OCI-LY1 (cell line): ENCODE data around the gene NKX2-1.

Source experiments
- H2AFZ ChIP-seq: fragments of 200-600 bp; sonication (generic), shearing (Covaris generic); 2 replicates; pipeline ENCODE4 v1.6.0; 2014; ENCODE audit warnings: antibody characterized with exemption, mild to moderate bottlenecking, low read length
- H3F3A ChIP-seq: fragments of 200-600 bp; sonication (generic), shearing (Covaris generic); 2 replicates; pipeline ENCODE4 v1.6.0; 2014; ENCODE audit warnings: mild to moderate bottlenecking, antibody characterized with exemption, low read length, moderate library complexity; ENCODE audit not compliant: insufficient read depth
- H3K27ac ChIP-seq: fragments of 200-600 bp; sonication (generic); 2 replicates; pipeline ENCODE4 v1.5.1; 2014; ENCODE audit warnings: low read length, mixed run types, mild to moderate bottlenecking, low read depth; ENCODE audit not compliant: poor library complexity, severe bottlenecking
- H3K27me3 ChIP-seq: fragments of 200-600 bp; sonication (generic); 2 replicates; pipeline ENCODE4 v1.6.0; 2014; ENCODE audit warnings: antibody characterized with exemption, mild to moderate bottlenecking, low read length, moderate library complexity; ENCODE audit not compliant: insufficient read depth
- H3K36me3 ChIP-seq: fragments of 200-600 bp; sonication (generic); 2 replicates; pipeline ENCODE4 v1.6.1; 2014; ENCODE audit warnings: mild to moderate bottlenecking, antibody characterized with exemption, low read length, moderate library complexity, mixed read lengths; ENCODE audit not compliant: insufficient read depth
- H3K4me1 ChIP-seq: fragments of 200-600 bp; sonication (generic); 2 replicates; pipeline ENCODE4 v1.5.1; 2014; ENCODE audit warnings: mild to moderate bottlenecking, low read length, moderate library complexity; ENCODE audit not compliant: insufficient read depth, severe bottlenecking
- H3K4me2 ChIP-seq: fragments of 200-600 bp; sonication (generic), shearing (Covaris generic); 2 replicates; pipeline ENCODE4 v1.6.1; 2014; ENCODE audit warnings: low read length
- H3K4me3 ChIP-seq: fragments of 200-600 bp; sonication (generic); 2 replicates; pipeline ENCODE4 v1.5.1; 2014; ENCODE audit warnings: low read length, low read depth, mild to moderate bottlenecking, mixed read lengths; ENCODE audit not compliant: poor library complexity, severe bottlenecking
- H3K79me2 ChIP-seq: fragments of 200-600 bp; shearing (Covaris generic); 2 replicates; pipeline ENCODE4 v1.6.1; 2016; ENCODE audit warnings: mixed run types, low read length, mixed read lengths; ENCODE audit not compliant: insufficient read depth
- H3K9ac ChIP-seq: fragments of 200-600 bp; sonication (generic), shearing (Covaris generic); 2 replicates; pipeline ENCODE4 v1.6.1; 2014; ENCODE audit warnings: mild to moderate bottlenecking, low read length, mixed read lengths
- H3K9me2 ChIP-seq: fragments of 200-600 bp; sonication (generic), shearing (Covaris generic); 2 replicates; pipeline ENCODE4 v1.6.1; 2014; ENCODE audit warnings: low read depth, mild to moderate bottlenecking, low read length, mixed read lengths
- H3K9me3 ChIP-seq: fragments of 200-600 bp; shearing (Covaris generic); 2 replicates; pipeline ENCODE4 v1.6.1; 2014; ENCODE audit warnings: low read length, mixed read lengths
- H4K20me1 ChIP-seq: fragments of 200-600 bp; sonication (generic), shearing (Covaris generic); 2 replicates; pipeline ENCODE4 v1.6.0; 2016; ENCODE audit warnings: mild to moderate bottlenecking, low read length; ENCODE audit not compliant: insufficient read depth
- EZH2 ChIP-seq: fragments of 200-600 bp; sonication (generic), shearing (Covaris generic); IDR thresholded peaks from 2 replicates; pipeline ENCODE4 v1.8.0; 2017; ENCODE audit warnings: borderline replicate concordance, mixed run types, mild to moderate bottlenecking, antibody characterized with exemption, low read length, moderate library complexity, mixed read lengths
- TF ChIP-seq, protein P1 (sequence below): fragments of 200-600 bp; sonication (generic), shearing (Covaris generic); IDR thresholded peaks from 2 replicates; pipeline ENCODE4 v1.5.1; 2017; ENCODE audit warnings: mild to moderate bottlenecking, antibody characterized with exemption, low read length, moderate library complexity, mixed read lengths

The NKX2-1 gene

GRCh38 chr14:36506732-36507614 lies 13.1 kb downstream of the NKX2-1 start:
- no peaks in the 10 kb centered on the region for H3K9me3 ChIP-seq
- no peak overlapping the region for H3K27ac ChIP-seq
- TF ChIP-seq, protein P1, sequence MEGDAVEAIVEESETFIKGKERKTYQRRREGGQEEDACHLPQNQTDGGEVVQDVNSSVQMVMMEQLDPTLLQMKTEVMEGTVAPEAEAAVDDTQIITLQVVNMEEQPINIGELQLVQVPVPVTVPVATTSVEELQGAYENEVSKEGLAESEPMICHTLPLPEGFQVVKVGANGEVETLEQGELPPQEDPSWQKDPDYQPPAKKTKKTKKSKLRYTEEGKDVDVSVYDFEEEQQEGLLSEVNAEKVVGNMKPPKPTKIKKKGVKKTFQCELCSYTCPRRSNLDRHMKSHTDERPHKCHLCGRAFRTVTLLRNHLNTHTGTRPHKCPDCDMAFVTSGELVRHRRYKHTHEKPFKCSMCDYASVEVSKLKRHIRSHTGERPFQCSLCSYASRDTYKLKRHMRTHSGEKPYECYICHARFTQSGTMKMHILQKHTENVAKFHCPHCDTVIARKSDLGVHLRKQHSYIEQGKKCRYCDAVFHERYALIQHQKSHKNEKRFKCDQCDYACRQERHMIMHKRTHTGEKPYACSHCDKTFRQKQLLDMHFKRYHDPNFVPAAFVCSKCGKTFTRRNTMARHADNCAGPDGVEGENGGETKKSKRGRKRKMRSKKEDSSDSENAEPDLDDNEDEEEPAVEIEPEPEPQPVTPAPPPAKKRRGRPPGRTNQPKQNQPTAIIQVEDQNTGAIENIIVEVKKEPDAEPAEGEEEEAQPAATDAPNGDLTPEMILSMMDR: no peak
- TF ChIP-seq EZH2: no peak
- H3K4me2 ChIP-seq: no peak overlapping the region
- H2AFZ ChIP-seq: no peak overlapping the region
- no peaks in the 10 kb centered on the region for H3K27me3 ChIP-seq
- no peaks in the 10 kb centered on the region for H3K36me3 ChIP-seq
- no peak overlapping the region for H3K4me3 ChIP-seq
- H3K9me2 ChIP-seq: no peaks in the 10 kb centered on the region
- no peaks in the 10 kb centered on the region for H4K20me1 ChIP-seq
- H3F3A ChIP-seq: no peaks in the 10 kb centered on the region
- no peaks in the 10 kb centered on the region for H3K79me2 ChIP-seq
- H3K9ac ChIP-seq: no peak overlapping the region
- no peaks in the 10 kb centered on the region for H3K4me1 ChIP-seq

- Histone ChIP-seq H3F3A (no peaks in the 10 kb centered on the region), H3K4me3 (no peak overlapping the region), H3K9me3 (no peaks in the 10 kb centered on the region), H2AFZ (no peak overlapping the region), H3K27me3 (no peaks in the 10 kb centered on the region), H3K4me1 (no peaks in the 10 kb centered on the region), H4K20me1 (no peaks in the 10 kb centered on the region), H3K4me2 (no peak overlapping the region), H3K27ac (no peak overlapping the region), H3K9me2 (no peaks in the 10 kb centered on the region), H3K36me3 (no peaks in the 10 kb centered on the region), H3K9ac (no peak overlapping the region), H3K79me2 (no peaks in the 10 kb centered on the region)
- TF ChIP-seq, protein P1: no peak
- no peak for TF ChIP-seq EZH2
Measured at GRCh38 chr14:36505892-36506731, 13.9 kb downstream of the NKX2-1 start.

GRCh38 chr14:36505181-36505815 lies 14.7 kb downstream of the NKX2-1 start:
- H3F3A ChIP-seq: no peaks in the 10 kb centered on the region
- no peak overlapping the region for H2AFZ ChIP-seq
- H3K9me2 ChIP-seq: no peaks in the 10 kb centered on the region
- no peak overlapping the region for H3K9ac ChIP-seq
- TF ChIP-seq, protein P1: no peak
- TF ChIP-seq EZH2: no peak
- no peaks in the 10 kb centered on the region for H3K27me3 ChIP-seq
- no peaks in the 10 kb centered on the region for H3K4me1 ChIP-seq
- no peak overlapping the region for H3K27ac ChIP-seq
- H3K79me2 ChIP-seq: no peaks in the 10 kb centered on the region
- no peaks in the 10 kb centered on the region for H4K20me1 ChIP-seq
- H3K4me3 ChIP-seq: no peak overlapping the region
- no peaks in the 10 kb centered on the region for H3K36me3 ChIP-seq
- no peak overlapping the region for H3K4me2 ChIP-seq
- H3K9me3 ChIP-seq: no peaks in the 10 kb centered on the region
